IPS-NIHi11 (cell line): ENCODE data around the gene ACIN1.
"Not testable (repeated sequence)": the region's sequence is repeated elsewhere in the genome, so short reads cannot be mapped to it uniquely, and the experiment has no call there.

Experiments used
- DNase-seq: peaks from one replicate; pipeline ENCODE4 v3.0.0; 2012; ENCODE audit warnings: mixed read lengths, low spot score

The ACIN1 gene

DNA sequence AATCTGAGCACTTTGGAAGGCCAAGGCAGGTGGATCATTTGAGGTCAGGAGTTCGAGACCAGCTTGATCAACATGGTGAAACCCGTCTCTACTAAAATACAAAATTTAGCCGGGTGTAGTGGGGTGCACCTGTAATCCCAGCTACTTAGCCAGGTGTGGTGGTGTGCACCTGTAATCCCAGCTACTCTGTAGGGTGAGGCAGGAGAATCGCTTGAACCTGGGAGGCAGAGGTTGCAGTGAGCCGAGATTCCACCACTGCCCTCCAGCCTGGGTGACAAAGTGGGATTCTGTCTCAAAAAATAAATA, 81.2 kb downstream of the ACIN1 start:
- not testable (repeated sequence) for DNase-seq

DNA sequence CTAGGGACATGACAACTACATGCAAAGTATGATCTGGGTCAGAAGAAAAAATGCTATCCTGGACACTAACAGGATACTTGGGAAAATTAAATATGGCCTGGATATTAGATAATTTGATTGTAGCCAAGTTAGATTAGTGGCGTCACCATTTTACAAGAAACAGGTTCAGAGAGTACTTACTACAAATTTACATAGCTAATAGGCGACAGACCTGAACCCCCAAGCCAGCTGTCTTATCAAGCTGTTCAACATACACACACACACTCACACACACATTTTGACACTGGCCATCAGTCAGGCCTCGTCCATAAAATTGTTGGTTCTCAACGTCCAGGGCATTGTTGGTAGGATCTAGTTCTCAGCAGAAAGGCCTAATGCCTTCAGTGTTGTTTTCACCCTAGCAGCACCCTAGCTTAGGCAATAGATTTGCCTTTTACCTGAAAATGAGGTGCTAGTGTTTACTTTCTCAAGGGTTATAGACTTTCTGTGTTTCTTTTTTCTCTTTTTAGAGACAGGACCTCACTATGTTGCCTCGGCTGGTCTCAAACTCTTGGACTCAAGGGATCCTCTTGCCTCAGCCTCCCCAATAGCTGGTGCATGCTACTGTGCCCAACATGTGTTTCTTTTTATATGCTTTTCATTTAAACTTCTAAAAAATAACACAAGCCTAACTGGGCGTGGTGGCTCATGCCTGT, 81.7 kb downstream of the ACIN1 start:
- no peak for DNase-seq

DNA sequence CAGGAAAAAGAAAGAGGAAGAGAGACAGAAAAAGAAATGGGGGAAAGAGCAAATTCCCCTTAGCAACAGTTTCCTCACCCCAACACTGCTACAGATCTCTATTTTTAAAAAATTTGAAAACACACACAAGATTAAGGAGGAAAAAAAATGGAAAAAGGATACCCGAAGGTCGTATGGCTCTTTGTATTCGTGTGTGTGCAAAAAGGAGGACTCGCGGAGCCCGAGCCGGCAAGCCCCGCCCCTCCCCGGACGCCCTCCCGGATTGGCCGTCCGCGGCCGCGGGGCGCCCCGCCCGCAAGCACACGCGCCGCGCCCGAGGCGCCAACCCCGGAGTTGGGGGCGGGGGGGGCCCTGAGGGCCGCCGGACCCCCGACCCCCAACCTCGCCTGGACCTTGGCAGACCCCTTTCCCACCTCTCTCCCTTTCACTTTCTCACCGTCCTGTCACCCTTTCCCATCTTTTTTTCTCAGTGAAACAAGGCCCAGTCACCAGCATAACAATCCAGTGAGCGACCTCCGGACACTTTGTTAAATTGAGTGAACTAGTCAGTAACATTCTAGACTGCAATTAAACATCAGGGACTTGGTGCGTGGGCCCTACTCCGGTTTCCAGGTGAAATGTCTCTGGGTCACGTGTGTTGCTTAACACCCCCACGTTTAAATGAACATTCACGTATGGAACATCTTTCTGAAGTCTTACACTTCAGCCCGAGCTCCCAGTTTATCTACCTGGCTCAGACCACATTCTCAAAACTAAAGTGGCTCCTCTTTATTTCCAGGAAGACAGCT, 84.8 kb downstream of the ACIN1 start, which contains the start of gene C14orf93:
TSS of gene C14orf93 (minus strand) at position 205 of the 788 bp plus-strand sequence. CDS start 11,120 bp downstream, outside the sequence.
- peak; percentile 93 for DNase-seq

DNA sequence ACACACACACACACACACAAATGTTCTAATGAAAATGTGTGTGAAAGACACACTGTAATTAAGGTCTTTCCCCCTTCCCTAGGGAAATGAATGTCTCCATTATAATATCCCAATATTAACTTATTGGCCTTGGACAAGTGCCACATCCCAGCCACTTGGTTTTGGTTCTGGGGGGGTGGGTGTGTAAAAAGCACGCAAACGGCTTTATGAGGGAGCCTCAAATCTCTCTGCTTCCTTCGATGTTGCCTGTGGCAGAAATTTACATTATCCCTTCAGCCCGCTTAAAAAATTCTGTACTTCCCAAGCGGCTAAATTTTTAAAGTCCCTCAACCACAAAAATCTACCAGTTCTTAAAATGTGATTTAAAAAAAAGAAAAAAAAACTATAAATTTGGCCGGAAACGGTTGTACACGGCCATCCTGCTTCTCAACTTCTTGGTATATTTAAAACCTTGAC, 85.4 kb downstream of the ACIN1 start:
- no peak for DNase-seq

DNA sequence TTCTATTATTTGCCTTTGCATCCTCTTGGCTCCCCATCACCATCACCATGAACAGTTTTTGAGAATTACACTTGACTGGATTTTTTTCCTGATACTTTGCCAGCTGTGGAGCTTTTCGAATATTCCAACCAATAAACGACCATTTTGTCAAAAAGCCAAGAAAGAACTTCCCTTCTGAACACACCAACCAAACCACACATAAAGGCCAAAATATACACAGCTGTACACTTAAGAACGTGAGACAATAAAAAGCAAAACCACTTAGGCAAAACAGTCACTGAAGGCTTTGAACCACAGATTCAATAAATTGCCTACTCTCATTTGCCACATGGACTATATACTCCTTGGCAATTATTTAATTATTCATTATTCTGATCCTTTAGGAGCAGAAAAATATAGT, 86.1 kb downstream of the ACIN1 start:
- no peak for DNase-seq
